WTC11 (cell line): Measurements from ENCODE around the gene OCEL1. TPM values are rescaled to one million over a fixed set of nuclear protein-coding genes. Genes with fewer than 3 reads are reported as not detected.

ENCODE experiments used
- ATF2 ChIP-seq: sonication (generic); formaldehyde crosslinking; IDR thresholded peaks from 2 replicates; pipeline ENCODE4 v1.8.1; 2022; ENCODE audit warnings: low read depth, missing genetic modification reagents, borderline replicate concordance
- CBFB ChIP-seq: sonication (generic); formaldehyde crosslinking; IDR thresholded peaks from 2 replicates; pipeline ENCODE4 v1.8.1; 2022; ENCODE audit warnings: mild to moderate bottlenecking, low read depth, missing genetic modification reagents
- CDX4 ChIP-seq: fragments of 250-450 bp; sonication (Bioruptor Pico); IDR thresholded peaks from 2 replicates; pipeline ENCODE4 v1.9.0; 2021; ENCODE audit warnings: moderate library complexity, mild to moderate bottlenecking, inconsistent platforms, borderline replicate concordance
- CREM ChIP-seq: sonication (generic); formaldehyde crosslinking; IDR thresholded peaks from 2 replicates; pipeline ENCODE4 v1.8.1; 2022; ENCODE audit warnings: mild to moderate bottlenecking, missing genetic modification reagents, moderate library complexity
- FOXP1 ChIP-seq: sonication (generic); formaldehyde crosslinking; IDR thresholded peaks from 2 replicates; pipeline ENCODE4 v1.8.0; 2022; ENCODE audit warnings: missing genetic modification reagents, mild to moderate bottlenecking, moderate library complexity, borderline replicate concordance
- GRHL2 ChIP-seq: fragments of 250-450 bp; sonication (Bioruptor Pico); IDR thresholded peaks from 2 replicates; pipeline ENCODE4 v1.8.0; 2022; ENCODE audit warnings: mild to moderate bottlenecking, moderate library complexity; ENCODE audit not compliant: insufficient replicate concordance, severe bottlenecking
- IRF2 ChIP-seq: sonication (generic); formaldehyde crosslinking; IDR thresholded peaks from 2 replicates; pipeline ENCODE4 v1.8.0; 2022; ENCODE audit warnings: low read depth, missing genetic modification reagents, borderline replicate concordance
- KAT7 ChIP-seq: sonication (generic); formaldehyde crosslinking; IDR thresholded peaks from 2 replicates; pipeline ENCODE4 v1.8.1; 2023; ENCODE audit warnings: missing genetic modification reagents, mild to moderate bottlenecking, borderline replicate concordance
- MXD4 ChIP-seq: fragments of 250-450 bp; sonication (Bioruptor Pico); IDR thresholded peaks from 2 replicates; pipeline ENCODE4 v1.8.0; 2021; ENCODE audit warnings: mild to moderate bottlenecking, moderate library complexity, borderline replicate concordance
- MYBL2 ChIP-seq: sonication (generic); formaldehyde crosslinking; IDR thresholded peaks from 2 replicates; pipeline ENCODE4 v1.8.1; 2023; ENCODE audit warnings: mild to moderate bottlenecking, moderate library complexity, missing genetic modification reagents
- NFE2L1 ChIP-seq: sonication (generic); formaldehyde crosslinking; IDR thresholded peaks from 2 replicates; pipeline ENCODE4 v1.8.1; 2023; ENCODE audit warnings: missing genetic modification reagents
- NFYB ChIP-seq: sonication (generic); formaldehyde crosslinking; conservative IDR thresholded peaks from 2 replicates; pipeline ENCODE4 v1.8.0; 2022; ENCODE audit warnings: low read depth, missing genetic modification reagents
- NR1H2 ChIP-seq: sonication (generic); formaldehyde crosslinking; IDR thresholded peaks from 2 replicates; pipeline ENCODE4 v1.9.0; 2021; ENCODE audit warnings: mild to moderate bottlenecking, moderate library complexity, missing genetic modification reagents
- RORB ChIP-seq: fragments of 250-450 bp; sonication (Bioruptor Pico); IDR thresholded peaks from 2 replicates; pipeline ENCODE4 v1.9.0; 2021; ENCODE audit warnings: mild to moderate bottlenecking
- SMAD4 ChIP-seq: sonication (generic); formaldehyde crosslinking; IDR thresholded peaks from 2 replicates; pipeline ENCODE4 v1.8.0; 2022; ENCODE audit warnings: mild to moderate bottlenecking, missing genetic modification reagents
- SOX15 ChIP-seq: fragments of 250-450 bp; sonication (Bioruptor Pico); IDR thresholded peaks from 2 replicates; pipeline ENCODE4 v1.9.0; 2021; ENCODE audit warnings: mild to moderate bottlenecking
- TEAD4 ChIP-seq: sonication (generic); formaldehyde crosslinking; IDR thresholded peaks from 2 replicates; pipeline ENCODE4 v1.8.0; 2022; ENCODE audit warnings: mild to moderate bottlenecking, missing genetic modification reagents
- TP53 ChIP-seq: sonication (generic); formaldehyde crosslinking; IDR thresholded peaks from 2 replicates; pipeline ENCODE4 v1.8.1; 2023; ENCODE audit warnings: mild to moderate bottlenecking, missing genetic modification reagents
- ZNF532 ChIP-seq: fragments of 250-450 bp; sonication (Bioruptor Pico); IDR thresholded peaks from 2 replicates; pipeline ENCODE4 v1.9.0; 2021; ENCODE audit warnings: mild to moderate bottlenecking, borderline replicate concordance
- total RNA-seq: library from RNA; stranded (reverse); gene quantifications from 3 replicates; pipeline ENCODE4 v1.2.3, GENCODE V29; 2021
- TF ChIP-seq, protein P1 (sequence below): sonication (generic); formaldehyde crosslinking; IDR thresholded peaks from 2 replicates; pipeline ENCODE4 v1.8.1; 2023; ENCODE audit warnings: mild to moderate bottlenecking, missing genetic modification reagents
- TF ChIP-seq, protein P2 (sequence below): fragments of 250-450 bp; sonication (Bioruptor Pico); IDR thresholded peaks from 2 replicates; pipeline ENCODE4 v2.1.2; 2022; ENCODE audit warnings: mild to moderate bottlenecking, moderate library complexity
- TF ChIP-seq, protein P3 (sequence below): sonication (generic); formaldehyde crosslinking; IDR thresholded peaks from 2 replicates; pipeline ENCODE4 v1.8.0; 2022; ENCODE audit warnings: mild to moderate bottlenecking, missing genetic modification reagents
- TF ChIP-seq, protein P4 (sequence below): sonication (generic); formaldehyde crosslinking; IDR thresholded peaks from 2 replicates; pipeline ENCODE4 v1.8.0; 2023; ENCODE audit warnings: mild to moderate bottlenecking, missing genetic modification reagents
- TF ChIP-seq, protein P5 (sequence below): fragments of 250-450 bp; sonication (Bioruptor Pico); IDR thresholded peaks from 2 replicates; pipeline ENCODE4 v1.9.0; 2021; ENCODE audit warnings: mild to moderate bottlenecking

Gene OCEL1
- total RNA-seq, 1 experiment from 2014 or later: 34.0 TPM

DNA sequence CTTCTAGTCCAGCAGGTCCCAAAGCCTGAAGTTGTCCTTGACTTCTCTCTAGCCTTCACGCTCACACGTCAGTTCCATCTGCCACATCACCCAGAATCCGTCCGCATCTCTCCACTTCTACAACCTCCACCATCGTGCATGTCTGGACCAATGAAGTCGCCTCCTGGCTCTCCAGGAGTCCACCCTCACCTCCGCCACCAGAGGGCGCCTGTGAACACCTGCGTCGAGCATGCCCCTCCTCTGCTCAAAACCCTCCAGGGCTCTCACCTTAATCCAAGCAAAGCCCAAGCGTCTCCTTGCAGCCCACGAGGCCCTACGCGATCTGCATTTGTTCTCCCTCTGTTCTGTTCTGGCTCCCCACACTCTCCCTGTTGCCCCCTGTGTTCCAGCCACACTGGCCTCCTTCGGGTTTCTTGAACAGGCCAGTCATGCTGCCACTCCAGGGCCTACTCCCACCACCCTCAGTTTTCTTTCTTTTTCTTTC lies 34.9 kb downstream of the OCEL1 start (continued):
- no peak for TF ChIP-seq ZNF532 (CRISPR knock-in tag)
- no peak for TF ChIP-seq NFYB (CRISPR knock-in tag)
- TF ChIP-seq, protein P1, sequence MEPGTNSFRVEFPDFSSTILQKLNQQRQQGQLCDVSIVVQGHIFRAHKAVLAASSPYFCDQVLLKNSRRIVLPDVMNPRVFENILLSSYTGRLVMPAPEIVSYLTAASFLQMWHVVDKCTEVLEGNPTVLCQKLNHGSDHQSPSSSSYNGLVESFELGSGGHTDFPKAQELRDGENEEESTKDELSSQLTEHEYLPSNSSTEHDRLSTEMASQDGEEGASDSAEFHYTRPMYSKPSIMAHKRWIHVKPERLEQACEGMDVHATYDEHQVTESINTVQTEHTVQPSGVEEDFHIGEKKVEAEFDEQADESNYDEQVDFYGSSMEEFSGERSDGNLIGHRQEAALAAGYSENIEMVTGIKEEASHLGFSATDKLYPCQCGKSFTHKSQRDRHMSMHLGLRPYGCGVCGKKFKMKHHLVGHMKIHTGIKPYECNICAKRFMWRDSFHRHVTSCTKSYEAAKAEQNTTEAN (CRISPR knock-in tag): no peak
- no peak for TF ChIP-seq SOX15
- TF ChIP-seq TP53 (CRISPR knock-in tag): no peak
- TF ChIP-seq CDX4: no peak
- TF ChIP-seq, protein P2, sequence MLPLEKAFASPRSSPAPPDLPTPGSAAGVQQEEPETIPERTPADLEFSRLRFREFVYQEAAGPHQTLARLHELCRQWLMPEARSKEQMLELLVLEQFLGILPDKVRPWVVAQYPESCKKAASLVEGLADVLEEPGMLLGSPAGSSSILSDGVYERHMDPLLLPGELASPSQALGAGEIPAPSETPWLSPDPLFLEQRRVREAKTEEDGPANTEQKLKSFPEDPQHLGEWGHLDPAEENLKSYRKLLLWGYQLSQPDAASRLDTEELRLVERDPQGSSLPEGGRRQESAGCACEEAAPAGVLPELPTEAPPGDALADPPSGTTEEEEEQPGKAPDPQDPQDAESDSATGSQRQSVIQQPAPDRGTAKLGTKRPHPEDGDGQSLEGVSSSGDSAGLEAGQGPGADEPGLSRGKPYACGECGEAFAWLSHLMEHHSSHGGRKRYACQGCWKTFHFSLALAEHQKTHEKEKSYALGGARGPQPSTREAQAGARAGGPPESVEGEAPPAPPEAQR (CRISPR knock-in tag): no peak
- TF ChIP-seq, protein P3, sequence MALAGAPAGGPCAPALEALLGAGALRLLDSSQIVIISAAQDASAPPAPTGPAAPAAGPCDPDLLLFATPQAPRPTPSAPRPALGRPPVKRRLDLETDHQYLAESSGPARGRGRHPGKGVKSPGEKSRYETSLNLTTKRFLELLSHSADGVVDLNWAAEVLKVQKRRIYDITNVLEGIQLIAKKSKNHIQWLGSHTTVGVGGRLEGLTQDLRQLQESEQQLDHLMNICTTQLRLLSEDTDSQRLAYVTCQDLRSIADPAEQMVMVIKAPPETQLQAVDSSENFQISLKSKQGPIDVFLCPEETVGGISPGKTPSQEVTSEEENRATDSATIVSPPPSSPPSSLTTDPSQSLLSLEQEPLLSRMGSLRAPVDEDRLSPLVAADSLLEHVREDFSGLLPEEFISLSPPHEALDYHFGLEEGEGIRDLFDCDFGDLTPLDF: no peak
- TF ChIP-seq ATF2 (CRISPR knock-in tag): no peak
- no peak for TF ChIP-seq MYBL2
- no peak for TF ChIP-seq SMAD4 (CRISPR knock-in tag)
- TF ChIP-seq TEAD4: no peak
- TF ChIP-seq NR1H2 (CRISPR knock-in tag): no peak
- TF ChIP-seq GRHL2 (CRISPR knock-in tag): no peak
- no peak for TF ChIP-seq NFE2L1 (CRISPR knock-in tag)
- TF ChIP-seq CBFB: no peak
- TF ChIP-seq KAT7 (CRISPR knock-in tag): no peak
- peak; percentile 45; the same call in 1 of the 2 replicates for TF ChIP-seq CREM (CRISPR knock-in tag)
- 0 out of 2 replicates have a peak, but pooled peaks have one; percentile 33 for TF ChIP-seq FOXP1 (CRISPR knock-in tag)
- TF ChIP-seq, protein P4, sequence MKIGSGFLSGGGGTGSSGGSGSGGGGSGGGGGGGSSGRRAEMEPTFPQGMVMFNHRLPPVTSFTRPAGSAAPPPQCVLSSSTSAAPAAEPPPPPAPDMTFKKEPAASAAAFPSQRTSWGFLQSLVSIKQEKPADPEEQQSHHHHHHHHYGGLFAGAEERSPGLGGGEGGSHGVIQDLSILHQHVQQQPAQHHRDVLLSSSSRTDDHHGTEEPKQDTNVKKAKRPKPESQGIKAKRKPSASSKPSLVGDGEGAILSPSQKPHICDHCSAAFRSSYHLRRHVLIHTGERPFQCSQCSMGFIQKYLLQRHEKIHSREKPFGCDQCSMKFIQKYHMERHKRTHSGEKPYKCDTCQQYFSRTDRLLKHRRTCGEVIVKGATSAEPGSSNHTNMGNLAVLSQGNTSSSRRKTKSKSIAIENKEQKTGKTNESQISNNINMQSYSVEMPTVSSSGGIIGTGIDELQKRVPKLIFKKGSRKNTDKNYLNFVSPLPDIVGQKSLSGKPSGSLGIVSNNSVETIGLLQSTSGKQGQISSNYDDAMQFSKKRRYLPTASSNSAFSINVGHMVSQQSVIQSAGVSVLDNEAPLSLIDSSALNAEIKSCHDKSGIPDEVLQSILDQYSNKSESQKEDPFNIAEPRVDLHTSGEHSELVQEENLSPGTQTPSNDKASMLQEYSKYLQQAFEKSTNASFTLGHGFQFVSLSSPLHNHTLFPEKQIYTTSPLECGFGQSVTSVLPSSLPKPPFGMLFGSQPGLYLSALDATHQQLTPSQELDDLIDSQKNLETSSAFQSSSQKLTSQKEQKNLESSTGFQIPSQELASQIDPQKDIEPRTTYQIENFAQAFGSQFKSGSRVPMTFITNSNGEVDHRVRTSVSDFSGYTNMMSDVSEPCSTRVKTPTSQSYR: no peak
- TF ChIP-seq, protein P5, sequence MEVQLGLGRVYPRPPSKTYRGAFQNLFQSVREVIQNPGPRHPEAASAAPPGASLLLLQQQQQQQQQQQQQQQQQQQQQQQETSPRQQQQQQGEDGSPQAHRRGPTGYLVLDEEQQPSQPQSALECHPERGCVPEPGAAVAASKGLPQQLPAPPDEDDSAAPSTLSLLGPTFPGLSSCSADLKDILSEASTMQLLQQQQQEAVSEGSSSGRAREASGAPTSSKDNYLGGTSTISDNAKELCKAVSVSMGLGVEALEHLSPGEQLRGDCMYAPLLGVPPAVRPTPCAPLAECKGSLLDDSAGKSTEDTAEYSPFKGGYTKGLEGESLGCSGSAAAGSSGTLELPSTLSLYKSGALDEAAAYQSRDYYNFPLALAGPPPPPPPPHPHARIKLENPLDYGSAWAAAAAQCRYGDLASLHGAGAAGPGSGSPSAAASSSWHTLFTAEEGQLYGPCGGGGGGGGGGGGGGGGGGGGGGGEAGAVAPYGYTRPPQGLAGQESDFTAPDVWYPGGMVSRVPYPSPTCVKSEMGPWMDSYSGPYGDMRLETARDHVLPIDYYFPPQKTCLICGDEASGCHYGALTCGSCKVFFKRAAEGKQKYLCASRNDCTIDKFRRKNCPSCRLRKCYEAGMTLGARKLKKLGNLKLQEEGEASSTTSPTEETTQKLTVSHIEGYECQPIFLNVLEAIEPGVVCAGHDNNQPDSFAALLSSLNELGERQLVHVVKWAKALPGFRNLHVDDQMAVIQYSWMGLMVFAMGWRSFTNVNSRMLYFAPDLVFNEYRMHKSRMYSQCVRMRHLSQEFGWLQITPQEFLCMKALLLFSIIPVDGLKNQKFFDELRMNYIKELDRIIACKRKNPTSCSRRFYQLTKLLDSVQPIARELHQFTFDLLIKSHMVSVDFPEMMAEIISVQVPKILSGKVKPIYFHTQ (CRISPR knock-in tag): no peak
- no peak for TF ChIP-seq IRF2 (CRISPR knock-in tag)
- TF ChIP-seq MXD4 (CRISPR knock-in tag): no peak
- no peak for TF ChIP-seq RORB
